CD4-positive, alpha-beta T cell treated with Interleukin-21 for 1 hour (primary cell): ENCODE data around the gene FAH.

Experiments used
- DNase-seq: peaks from one replicate; pipeline ENCODE4 v3.0.0-alpha.2; 2020

The FAH gene

DNA sequence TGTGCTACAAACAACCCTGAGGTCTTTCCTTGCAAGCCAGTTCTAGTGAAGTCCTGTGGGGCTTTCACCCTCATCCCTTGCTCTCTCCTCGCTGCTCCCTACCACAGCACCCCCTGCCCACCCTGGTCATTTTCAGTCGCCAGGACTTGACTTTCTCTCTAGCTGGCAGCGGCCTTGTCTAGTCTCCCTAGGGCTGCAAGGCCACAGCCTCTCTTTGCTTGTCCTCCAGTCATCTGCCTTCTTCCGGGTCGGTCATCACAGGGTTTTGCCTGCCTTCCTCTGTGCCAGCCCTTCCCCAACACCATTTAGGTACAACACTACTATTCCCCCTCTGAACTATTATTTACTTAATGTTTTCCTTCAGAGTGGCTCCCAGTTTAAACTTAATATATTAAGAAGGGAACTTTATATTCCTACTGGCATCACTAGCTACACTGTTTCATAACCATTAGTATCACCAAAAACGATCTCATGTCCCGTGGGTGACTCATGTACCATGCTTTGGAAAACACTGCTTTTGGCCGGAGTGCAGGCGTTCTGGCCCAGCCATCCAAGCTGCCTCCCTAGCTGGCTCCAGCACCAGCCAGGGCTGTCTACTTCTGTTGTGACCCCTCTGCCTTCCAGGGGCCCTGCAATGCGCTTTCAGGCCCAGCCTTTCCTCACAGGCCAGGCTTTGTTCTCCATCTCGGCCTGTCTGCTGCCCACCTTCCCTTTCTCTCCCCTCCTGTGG, 21.4 kb downstream of the FAH start:
- no peak for DNase-seq

GRCh38 chr15:80175436-80175835, 22.6 kb downstream of the FAH start:
- no peak for DNase-seq

- DNase-seq: no peak
Observed at GRCh38 chr15:80176443-80176842, 23.6 kb downstream of the FAH start.

- no peak for DNase-seq
Observed at GRCh38 chr15:80177156-80177555, 24.4 kb downstream of the FAH start.

DNA sequence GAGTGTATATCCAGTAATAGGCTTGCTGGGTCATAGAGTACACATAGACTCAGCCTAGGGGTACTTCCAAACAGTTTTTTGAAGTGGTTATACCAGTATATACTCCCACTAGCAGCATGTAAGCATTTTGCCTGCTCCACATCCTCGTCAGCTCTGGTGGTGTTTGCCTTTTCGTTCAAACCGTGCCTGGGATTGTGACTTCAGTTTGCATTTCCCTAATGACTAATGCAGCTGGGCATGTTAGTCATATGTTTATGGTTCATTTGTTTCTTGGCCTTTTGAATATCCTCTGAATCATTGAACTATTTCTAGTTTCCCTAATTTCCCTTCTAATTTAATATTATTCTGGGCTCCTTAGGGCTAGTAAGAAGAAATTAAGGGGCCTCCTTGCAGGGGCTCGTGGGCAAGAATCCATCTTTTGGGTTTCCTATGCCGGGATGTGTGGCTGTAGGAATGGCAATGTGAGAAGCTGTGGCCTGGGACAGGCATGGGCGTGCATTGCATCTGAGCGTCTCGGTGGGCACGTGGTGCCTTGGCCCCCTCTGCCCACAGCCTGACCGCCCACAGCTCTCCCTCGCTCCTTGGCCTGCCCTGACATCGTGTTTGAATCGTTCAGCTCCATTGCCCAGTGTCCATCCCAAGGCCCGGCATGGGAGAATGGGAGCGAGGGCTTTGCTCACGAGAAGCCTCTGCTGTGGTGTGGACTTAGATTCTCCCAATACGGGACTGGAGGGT, 26.4 kb downstream of the FAH start:
- DNase-seq: no peak

DNA sequence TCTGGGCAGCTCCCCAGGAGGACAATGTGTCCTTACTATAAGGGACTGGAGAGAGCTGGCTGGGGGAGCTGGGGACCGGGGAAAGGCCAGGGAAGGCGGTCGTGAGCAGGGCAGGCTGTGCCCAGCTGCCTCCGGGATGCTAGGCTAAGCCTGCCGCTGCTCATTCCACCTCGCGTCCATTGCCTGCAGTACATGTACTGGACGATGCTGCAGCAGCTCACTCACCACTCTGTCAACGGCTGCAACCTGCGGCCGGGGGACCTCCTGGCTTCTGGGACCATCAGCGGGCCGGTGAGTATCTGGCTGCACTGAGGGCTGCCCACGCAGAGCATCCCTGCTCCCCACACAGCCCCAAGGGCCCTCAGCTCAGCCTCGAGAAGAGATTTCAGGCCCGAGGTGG, 27.1 kb downstream of the FAH start:
- no peak for DNase-seq

DNA sequence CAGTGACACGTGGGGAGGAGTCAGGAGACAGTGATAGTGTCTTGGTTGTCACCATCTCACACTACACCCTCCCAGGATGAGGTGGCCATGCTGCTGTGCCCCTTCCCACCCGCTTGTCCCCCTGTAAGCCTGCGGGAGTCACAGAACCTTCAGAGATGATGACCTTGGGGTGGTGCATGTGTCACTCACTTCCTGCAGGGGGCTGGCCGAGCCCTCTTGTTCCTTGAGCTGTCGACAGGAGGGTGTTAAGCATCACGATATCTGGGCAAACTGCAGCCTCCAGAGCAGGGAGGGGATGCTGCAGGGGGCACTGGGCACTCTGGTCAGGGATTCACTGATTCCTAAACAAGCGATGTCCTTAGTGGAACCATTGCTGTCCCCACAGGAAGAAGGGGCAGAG, 27.7 kb downstream of the FAH start:
- no peak for DNase-seq

DNA sequence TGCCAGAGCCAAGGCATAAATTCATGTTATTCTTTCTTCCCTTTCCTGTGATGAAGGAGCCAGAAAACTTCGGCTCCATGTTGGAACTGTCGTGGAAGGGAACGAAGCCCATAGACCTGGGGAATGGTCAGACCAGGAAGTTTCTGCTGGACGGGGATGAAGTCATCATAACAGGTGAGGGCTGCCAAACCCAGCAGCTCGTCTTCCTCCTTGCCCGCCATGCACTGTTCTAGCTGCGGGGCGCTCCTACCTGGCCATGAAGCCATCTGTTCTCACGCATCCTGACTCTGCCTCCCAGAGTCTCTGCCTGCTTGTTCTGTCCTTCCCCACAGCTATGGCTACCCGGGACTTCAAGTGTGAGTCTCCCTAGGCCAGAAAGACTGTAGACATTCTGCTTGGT, 28.2 kb downstream of the FAH start:
- no peak for DNase-seq

GRCh38 chr15:80182611-80183261, 29.9 kb downstream of the FAH start:
- no peak for DNase-seq

DNA sequence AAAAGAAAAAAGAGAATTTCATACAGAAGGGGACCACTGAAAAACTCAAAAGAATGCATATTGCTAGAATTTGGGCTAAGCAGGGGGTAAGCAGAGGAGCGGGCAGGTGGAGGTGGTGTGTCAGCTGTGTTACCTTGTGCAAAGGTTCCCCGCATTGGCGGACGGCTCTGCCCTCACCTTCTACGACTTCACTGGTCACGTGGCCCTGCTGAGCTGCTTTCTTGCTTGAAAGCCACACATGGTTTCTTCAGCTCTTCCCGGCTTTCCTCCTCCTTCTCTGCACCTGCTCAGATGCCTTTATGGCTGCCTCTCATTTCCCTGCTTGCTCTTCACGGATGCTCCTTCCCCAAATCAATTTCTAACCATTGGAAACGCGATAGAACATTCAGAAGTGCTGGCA, 30.5 kb downstream of the FAH start:
- DNase-seq: no peak

GRCh38 chr15:80183886-80184285, 31.1 kb downstream of the FAH start:
- DNase-seq: no peak

GRCh38 chr15:80184554-80184953, 31.8 kb downstream of the FAH start:
- DNase-seq: no peak

DNA sequence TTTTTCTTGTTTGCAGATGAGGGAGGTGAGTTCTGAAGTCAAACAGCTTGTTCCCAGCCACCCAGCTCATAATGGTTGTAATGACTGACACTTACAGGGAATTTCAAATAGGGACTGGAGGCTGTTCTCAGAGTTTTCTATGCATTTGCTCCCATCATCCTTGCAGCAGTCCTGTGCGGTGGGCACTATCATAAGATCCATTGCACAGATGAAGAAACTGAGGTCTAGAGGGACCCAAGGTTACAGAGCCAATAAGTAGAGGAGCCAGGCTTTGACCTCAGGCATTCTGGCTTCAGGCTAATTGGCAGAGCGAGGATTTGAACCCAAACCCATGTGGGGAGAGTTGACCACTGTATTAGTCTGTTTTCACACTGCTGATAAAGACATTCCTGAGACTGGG, 32.4 kb downstream of the FAH start:
- no peak for DNase-seq

DNA sequence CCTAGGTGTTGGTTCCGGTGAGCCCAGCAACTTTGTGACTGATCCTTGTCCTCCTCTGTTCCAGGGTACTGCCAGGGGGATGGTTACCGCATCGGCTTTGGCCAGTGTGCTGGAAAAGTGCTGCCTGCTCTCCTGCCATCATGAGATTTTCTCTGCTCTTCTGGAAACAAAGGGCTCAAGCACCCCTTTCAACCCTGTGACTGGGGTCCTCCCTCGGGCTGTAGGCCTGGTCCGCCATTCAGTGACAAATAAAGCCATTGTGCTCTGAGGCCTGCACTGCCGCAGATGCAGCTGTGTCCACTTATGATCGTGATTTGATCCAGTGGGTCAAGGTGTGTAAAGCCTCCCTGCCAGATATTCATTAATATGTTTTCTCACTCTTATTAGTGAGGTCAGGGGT, 33.3 kb downstream of the FAH start:
- no peak for DNase-seq

- DNase-seq: no peak
Observed at GRCh38 chr15:80186597-80186996, 33.8 kb downstream of the FAH start.

- no peak for DNase-seq
Observed at GRCh38 chr15:80188251-80188650, 35.5 kb downstream of the FAH start.

GRCh38 chr15:80191198-80191597, 38.4 kb downstream of the FAH start:
- no peak for DNase-seq

- no peak for DNase-seq
Observed at GRCh38 chr15:80191897-80192595, 39.2 kb downstream of the FAH start.

DNA sequence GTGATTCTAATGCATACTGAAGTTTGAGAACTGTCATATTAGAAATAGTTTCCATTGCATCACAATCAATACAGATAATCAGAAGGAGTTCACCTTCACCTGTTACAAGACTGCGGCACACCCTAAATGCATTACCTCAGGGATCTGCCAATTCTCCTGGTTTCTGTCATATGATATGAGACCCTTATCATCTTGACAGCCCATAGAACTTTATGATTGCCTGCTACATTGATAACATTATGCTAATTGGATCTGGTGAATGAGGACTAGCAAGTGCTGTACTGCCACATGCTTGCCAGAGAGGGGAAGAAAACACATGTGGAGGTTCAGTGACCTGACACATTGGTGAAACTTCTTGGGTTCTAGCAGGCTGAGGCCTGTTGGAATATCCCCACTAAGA, 41.4 kb downstream of the FAH start:
- DNase-seq: no peak

DNA sequence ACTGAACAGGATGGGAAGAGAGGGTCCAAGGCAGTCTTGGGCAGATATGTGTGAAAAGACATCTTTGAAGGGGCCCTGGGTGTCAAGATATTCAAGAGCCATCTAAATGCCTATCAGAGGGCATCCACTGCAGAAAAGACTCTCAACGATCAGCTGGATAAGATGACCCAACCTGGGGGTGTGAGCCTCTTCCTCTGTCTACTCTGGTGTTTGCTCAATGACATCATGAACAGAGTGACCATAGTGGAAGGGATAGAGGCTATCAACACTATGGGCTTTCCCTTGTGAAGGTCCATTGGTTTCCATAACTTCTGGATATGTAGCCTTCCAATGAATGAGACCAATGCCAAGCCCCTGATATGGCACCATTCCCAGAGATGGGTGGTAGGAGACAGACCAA, 42.1 kb downstream of the FAH start:
- DNase-seq: no peak

- DNase-seq: no peak
Observed at GRCh38 chr15:80199366-80199765, 46.6 kb downstream of the FAH start.

- no peak for DNase-seq
Observed at GRCh38 chr15:80199869-80200268, 47.1 kb downstream of the FAH start.

DNA sequence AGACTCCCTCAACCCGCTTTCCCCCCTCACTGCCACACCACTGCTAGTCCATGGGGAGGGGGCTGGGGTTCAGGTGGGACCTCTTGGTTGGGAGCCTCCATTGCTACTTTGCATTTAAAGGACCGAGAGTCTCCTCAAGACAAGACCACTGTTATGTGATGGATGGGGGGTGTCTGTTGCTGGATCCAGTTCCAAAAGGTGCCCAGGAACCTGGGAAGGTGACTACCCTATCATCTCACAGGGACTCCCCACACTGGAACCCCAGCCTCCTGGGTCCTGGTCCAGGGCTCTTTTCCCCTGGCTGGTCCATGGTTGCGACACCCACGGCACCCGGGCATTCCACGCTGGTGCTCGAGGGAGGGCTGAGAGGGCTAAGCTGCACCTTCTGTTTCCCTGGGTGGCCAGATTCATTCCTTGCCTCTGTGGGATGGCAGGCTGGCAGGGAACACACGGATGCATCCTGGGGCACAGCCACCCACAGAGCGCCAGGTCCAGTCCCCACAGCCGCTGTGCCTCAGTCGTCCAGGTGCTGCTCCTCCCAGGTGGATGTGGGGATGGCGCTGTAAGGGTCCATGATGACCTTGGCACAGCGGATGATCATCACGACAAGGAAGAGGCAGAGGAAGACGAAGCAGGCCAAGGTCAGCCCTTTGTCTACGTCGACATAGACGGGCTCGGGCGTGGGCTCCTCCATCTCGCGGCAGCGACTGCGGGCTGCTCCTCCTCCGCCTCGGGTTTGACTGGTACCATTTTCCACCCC, 48.6 kb downstream of the FAH start:
- DNase-seq: no peak
